Activated B cell treated with CpG ODN at 0.5 μM for 24 hours (primary cell): ENCODE results near the gene BLOC1S1. TPM values are rescaled to one million over a fixed set of nuclear protein-coding genes. Genes with fewer than 3 reads are reported as not detected.

Source experiments
- ATAC-seq: fragments of 200-7000 bp; cut with Tn5 transposase; one replicate; pipeline ENCODE4 v1.10.0; 2021; ENCODE audit warnings: low read depth, mild to moderate bottlenecking, moderate library complexity
- CTCF ChIA-PET: fragments of 350-600 bp; sonication (Branson Sonifier 250); formaldehyde crosslinking; loops from one replicate; lab custom pipeline; 2021; ENCODE audit warnings: antibody characterized with exemption; lab: Charles Lee
- POLR2A ChIA-PET: fragments of 350-600 bp; sonication (Branson Sonifier 250); formaldehyde crosslinking; loops from one replicate; lab custom pipeline; 2021; ENCODE audit warnings: antibody characterized with exemption; lab: Charles Lee
- DNase-seq: peaks from one replicate; pipeline ENCODE4 v3.0.0; 2022
- H3K27ac Mint-ChIP-seq: one replicate; pipeline ENCODE4 v1.8.0; 2020; ENCODE audit warnings: mixed read lengths
- H3K27me3 Mint-ChIP-seq: one replicate; pipeline ENCODE4 v1.8.0; 2021; ENCODE audit warnings: mixed read lengths
- H3K36me3 Mint-ChIP-seq: one replicate; pipeline ENCODE4 v1.8.0; 2021; ENCODE audit warnings: low read depth, mixed read lengths
- H3K4me1 Mint-ChIP-seq: one replicate; pipeline ENCODE4 v1.8.0; 2021; ENCODE audit warnings: mixed read lengths
- H3K4me3 Mint-ChIP-seq: one replicate; pipeline ENCODE4 v1.8.0; 2020; ENCODE audit warnings: mild to moderate bottlenecking, mixed read lengths
- H3K9me3 Mint-ChIP-seq: one replicate; pipeline ENCODE4 v1.8.0; 2020; ENCODE audit warnings: mixed read lengths
- intact Hi-C: fragments of 100-400 bp; cut with micrococcal nuclease; formaldehyde crosslinking; loops from one replicate; pipeline ENCODE4 v1.15.1; 2024
- total RNA-seq: library from RNA; stranded (reverse); gene quantifications from 2 replicates; pipeline ENCODE4 v1.2.3, GENCODE V29; 2022
- TF ChIP-seq, protein P1 (sequence below): fragments of 200-600 bp; IDR thresholded peaks from one replicate; pipeline ENCODE4 v1.8.0; 2022; ENCODE audit warnings: antibody characterized with exemption, mild to moderate bottlenecking

The BLOC1S1 gene
- total RNA-seq, 1 donor from 2014 or later = 91.0 TPM

DNA sequence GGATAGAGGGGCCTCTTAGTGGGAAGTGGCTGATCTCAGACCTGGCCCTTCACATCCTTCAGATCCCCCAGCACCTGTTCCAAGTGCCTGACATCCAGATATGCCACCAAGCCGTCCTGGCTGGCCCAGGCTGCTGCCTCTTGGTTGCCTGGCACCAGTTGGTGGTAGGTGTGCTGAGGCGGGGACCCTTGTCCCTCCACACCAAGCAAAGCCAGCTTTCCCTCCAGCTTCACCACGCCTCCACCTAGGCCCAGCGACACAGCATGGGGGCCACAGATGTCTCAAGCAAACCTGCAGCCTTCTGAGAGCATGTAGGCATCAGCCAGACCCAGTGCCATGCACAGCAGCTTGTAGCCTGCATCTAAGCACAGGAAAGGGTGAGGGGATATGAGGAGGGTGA is 16.4 kb downstream of the BLOC1S1 start:
- no peak overlapping the region for H3K4me3 Mint-ChIP-seq
- ATAC-seq = no peak
- H3K27me3 Mint-ChIP-seq = no peaks in the 10 kb centered on the region
- POLR2A ChIA-PET = no interaction called here
- DNase-seq = no peak
- H3K9me3 Mint-ChIP-seq = no peaks in the 10 kb centered on the region
- H3K4me1 Mint-ChIP-seq = peaks cover 28% of the 10 kb centered on the region
- peaks cover 2% of the 10 kb centered on the region for H3K36me3 Mint-ChIP-seq
- CTCF ChIA-PET = no interaction called here
- TF ChIP-seq, protein P1, sequence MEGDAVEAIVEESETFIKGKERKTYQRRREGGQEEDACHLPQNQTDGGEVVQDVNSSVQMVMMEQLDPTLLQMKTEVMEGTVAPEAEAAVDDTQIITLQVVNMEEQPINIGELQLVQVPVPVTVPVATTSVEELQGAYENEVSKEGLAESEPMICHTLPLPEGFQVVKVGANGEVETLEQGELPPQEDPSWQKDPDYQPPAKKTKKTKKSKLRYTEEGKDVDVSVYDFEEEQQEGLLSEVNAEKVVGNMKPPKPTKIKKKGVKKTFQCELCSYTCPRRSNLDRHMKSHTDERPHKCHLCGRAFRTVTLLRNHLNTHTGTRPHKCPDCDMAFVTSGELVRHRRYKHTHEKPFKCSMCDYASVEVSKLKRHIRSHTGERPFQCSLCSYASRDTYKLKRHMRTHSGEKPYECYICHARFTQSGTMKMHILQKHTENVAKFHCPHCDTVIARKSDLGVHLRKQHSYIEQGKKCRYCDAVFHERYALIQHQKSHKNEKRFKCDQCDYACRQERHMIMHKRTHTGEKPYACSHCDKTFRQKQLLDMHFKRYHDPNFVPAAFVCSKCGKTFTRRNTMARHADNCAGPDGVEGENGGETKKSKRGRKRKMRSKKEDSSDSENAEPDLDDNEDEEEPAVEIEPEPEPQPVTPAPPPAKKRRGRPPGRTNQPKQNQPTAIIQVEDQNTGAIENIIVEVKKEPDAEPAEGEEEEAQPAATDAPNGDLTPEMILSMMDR = no peak
- no peak overlapping the region for H3K27ac Mint-ChIP-seq
- intact Hi-C loops = no loop called here

DNA sequence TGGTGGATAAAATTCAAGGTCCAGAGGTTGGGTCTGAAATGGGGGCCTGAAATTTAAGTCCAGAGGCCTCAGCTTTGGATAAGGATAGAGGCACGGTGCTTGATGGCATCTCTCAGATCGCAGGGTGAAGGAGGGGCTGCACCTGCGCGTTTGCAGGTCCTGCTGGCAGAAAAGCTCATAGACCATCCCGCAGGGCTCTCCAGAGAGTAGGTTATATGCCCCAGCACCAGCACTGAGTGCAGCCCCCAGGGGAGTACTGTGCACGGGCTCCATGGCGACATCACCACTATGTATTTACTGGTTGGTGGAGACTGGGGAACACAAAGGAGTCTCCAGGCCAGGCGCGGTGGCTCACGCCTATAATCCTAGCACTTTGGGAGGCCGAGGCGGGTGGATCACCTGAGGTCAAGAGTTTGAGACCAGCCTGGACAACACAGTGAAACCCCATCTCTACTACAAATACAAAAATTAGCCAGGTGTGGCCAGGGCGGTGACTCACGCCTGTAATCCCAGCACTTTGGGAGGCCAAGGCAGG is 17.2 kb downstream of the BLOC1S1 start:
- POLR2A ChIA-PET = interaction anchor here (0.7 kb wide), 1 partner anchor 194 kb away, joined by 5 read pairs; no protein-coding TSS in a partner anchor
- Mint-ChIP-seq H3K4me1 (peaks cover 28% of the 10 kb centered on the region), H3K27me3 (no peaks in the 10 kb centered on the region), H3K27ac (no peak overlapping the region), H3K9me3 (no peaks in the 10 kb centered on the region), H3K36me3 (no peaks in the 10 kb centered on the region), H3K4me3 (no peak overlapping the region)
- ATAC-seq = no peak
- CTCF ChIA-PET = no interaction called here
- no peak for DNase-seq
- TF ChIP-seq, protein P1 = no peak
- intact Hi-C loops = no loop called here

DNA sequence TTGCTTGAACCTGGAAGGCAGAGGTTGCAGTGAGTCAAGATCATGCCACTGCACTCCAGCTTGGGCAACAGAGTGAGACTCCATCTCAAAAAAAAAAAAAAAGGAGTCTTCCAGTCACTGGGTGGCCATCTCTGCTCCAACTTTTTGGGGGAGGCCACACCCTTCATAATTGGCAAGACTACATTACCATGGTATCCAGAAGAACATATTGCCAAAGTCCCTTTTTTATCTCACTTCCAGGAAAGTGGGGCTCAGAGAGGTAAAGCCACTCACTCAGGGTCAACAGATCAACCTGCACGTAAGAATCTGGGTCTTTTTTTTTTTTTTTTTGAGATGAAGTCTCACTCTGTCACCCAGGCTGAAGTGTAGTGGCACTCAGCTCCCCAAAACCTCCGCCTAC is 18.0 kb downstream of the BLOC1S1 start:
- ChIA-PET CTCF (interaction anchor here (0.7 kb wide), 1 partner anchor 200 kb away, joined by 4 read pairs; no protein-coding TSS in a partner anchor), POLR2A (interaction anchor here (0.7 kb wide), 1 partner anchor 193 kb away, joined by 5 read pairs; no protein-coding TSS in a partner anchor)
- DNase-seq (no peak), ATAC-seq (no peak)
- intact Hi-C loops = no loop called here
- Mint-ChIP-seq H3K4me1 (peaks cover 33% of the 10 kb centered on the region), H3K4me3 (no peak overlapping the region), H3K36me3 (no peaks in the 10 kb centered on the region), H3K9me3 (no peaks in the 10 kb centered on the region), H3K27me3 (no peaks in the 10 kb centered on the region), H3K27ac (no peak overlapping the region)
- TF ChIP-seq, protein P1 = no peak

DNA sequence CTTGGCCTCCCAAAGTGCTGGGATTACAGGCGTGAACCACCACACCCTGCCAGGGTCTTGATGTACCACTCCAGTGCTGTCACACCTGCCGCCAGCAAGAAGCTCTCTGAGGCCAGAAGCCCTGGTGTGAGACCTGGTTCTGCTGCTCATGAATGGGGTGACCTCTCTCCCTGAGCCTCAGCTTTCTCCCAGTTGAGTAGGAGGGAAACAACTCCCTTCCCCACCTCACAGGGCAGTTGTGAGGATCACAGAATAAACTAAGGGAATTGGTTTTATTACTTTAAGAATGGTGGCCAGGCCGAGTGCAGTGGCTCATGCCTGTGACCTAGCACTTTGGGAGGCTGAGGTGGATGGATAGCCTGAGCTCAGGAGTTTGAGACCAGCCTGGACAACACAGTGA is 18.7 kb downstream of the BLOC1S1 start:
- no peak for DNase-seq

DNA sequence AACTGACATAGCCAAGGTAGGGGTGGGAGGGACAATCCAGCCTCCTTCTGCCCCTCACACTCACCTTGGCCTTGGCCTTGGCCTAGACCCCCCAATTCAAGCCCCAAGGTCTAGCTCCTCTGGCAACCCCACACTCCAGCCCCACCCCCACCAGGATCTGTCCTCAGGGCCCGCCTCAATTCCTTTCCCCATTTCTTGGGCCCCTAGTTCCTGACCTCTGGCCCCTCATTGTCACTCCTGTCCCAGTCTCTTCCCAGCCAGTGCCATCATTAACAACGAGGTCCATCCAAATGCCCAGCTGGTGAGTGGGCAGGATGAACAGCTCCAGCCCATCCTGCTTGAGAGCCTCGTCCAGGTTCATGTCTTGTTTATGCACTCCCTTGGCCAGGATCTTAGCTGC is 20.2 kb downstream of the BLOC1S1 start:
- intact Hi-C loops = no loop called here
- Mint-ChIP-seq H3K4me1 (peaks cover 19% of the 10 kb centered on the region), H3K9me3 (no peaks in the 10 kb centered on the region), H3K4me3 (no peak overlapping the region), H3K36me3 (no peaks in the 10 kb centered on the region), H3K27me3 (no peaks in the 10 kb centered on the region), H3K27ac (no peak overlapping the region)
- CTCF ChIA-PET = interaction anchor here (3.5 to 5.0 kb wide), 3 partner anchors 12 to 196 kb away, joined by 29 to 51 read pairs (median 33); partner anchors contain the start of genes BLOC1S1 and DGKA
- POLR2A ChIA-PET = interaction anchor here (0.7 to 2.2 kb wide), 2 partner anchors 12 to 191 kb away, joined by 3 to 9 read pairs; no protein-coding TSS in a partner anchor
- no peak for ATAC-seq
- no peak for DNase-seq
- TF ChIP-seq, protein P1 = no peak

More for the DNA sequence above, 18.7 kb downstream of the BLOC1S1 start:
- H3K4me1 Mint-ChIP-seq = peaks cover 32% of the 10 kb centered on the region
- no peak overlapping the region for H3K4me3 Mint-ChIP-seq
- no peak for ATAC-seq
- H3K27ac Mint-ChIP-seq = no peak overlapping the region
- H3K27me3 Mint-ChIP-seq = no peaks in the 10 kb centered on the region
- CTCF ChIA-PET = interaction anchor here (5.0 kb wide), 1 partner anchor 11 kb away, joined by 51 read pairs; no protein-coding TSS in a partner anchor
- no peaks in the 10 kb centered on the region for H3K9me3 Mint-ChIP-seq
- intact Hi-C loops = no loop called here
- H3K36me3 Mint-ChIP-seq = no peaks in the 10 kb centered on the region
- TF ChIP-seq, protein P1 = no peak
- POLR2A ChIA-PET = interaction anchor here (0.6 kb wide), 1 partner anchor 52 kb away, joined by 4 read pairs; no protein-coding TSS in a partner anchor
